CD14-positive monocyte (primary cell): Measurements from ENCODE around the gene GDA. TPM values are rescaled to one million over a fixed set of nuclear protein-coding genes. Genes with fewer than 3 reads are reported as not detected.

ENCODE experiments used
- DNase-seq, 3 donors: peaks; one replicate each; pipeline ENCODE4 v3.0.0-alpha.2; 2011 to 2022
- H2AFZ ChIP-seq: 2 replicates; pipeline ENCODE4 v1.6.0; 2012; ENCODE audit warnings: mild to moderate bottlenecking, low read depth, low read length, inconsistent platforms; ENCODE audit not compliant: insufficient read depth, poor library complexity, severe bottlenecking
- H3K27ac ChIP-seq, 2 donors: 1 replicate in 1 of 2; 2 replicates in 1 of 2; pipeline ENCODE4 v1.5.1; 2012 to 2013; ENCODE audit warnings: low read length in 2 of 2, control low read depth in 1 of 2, inconsistent platforms in 1 of 2, low read depth in 1 of 2, mild to moderate bottlenecking in 1 of 2
- H3K27me3 ChIP-seq, 2 donors: one replicate each; pipeline versions ENCODE4 v1.6.0 to v1.6.1; 2011 to 2013; ENCODE audit warnings: low read length in 2 of 2; ENCODE audit not compliant: control insufficient read depth in 2 of 2, insufficient read depth in 2 of 2
- H3K36me3 ChIP-seq, 2 donors: replicated peaks in 1 of 2; 1 replicate in 1 of 2; 2 replicates in 1 of 2; pipeline versions ENCODE4 v1.5.1 to v1.6.1; 2012 to 2013; ENCODE audit warnings: low read length in 2 of 2, control low read depth in 1 of 2, inconsistent platforms in 1 of 2, mild to moderate bottlenecking in 1 of 2; ENCODE audit not compliant: insufficient read depth in 2 of 2, control insufficient read depth in 1 of 2
- H3K4me1 ChIP-seq, 2 donors: 1 replicate in 1 of 2; 2 replicates in 1 of 2; pipeline versions ENCODE4 v1.5.1 to v1.6.1; 2012 to 2013; ENCODE audit warnings: low read length in 2 of 2, control low read depth in 1 of 2, inconsistent platforms in 1 of 2, mild to moderate bottlenecking in 1 of 2, moderate library complexity in 1 of 2; ENCODE audit not compliant: insufficient read depth in 2 of 2, control insufficient read depth in 1 of 2
- H3K4me2 ChIP-seq: replicated peaks from 2 replicates; pipeline ENCODE3; 2012; ENCODE audit warnings: low read length, moderate library complexity, mild to moderate bottlenecking; ENCODE audit not compliant: poor library complexity, severe bottlenecking; ENCODE audit errors: extremely low read depth
- H3K4me3 ChIP-seq, 3 experiments: fragments of 200-600 bp in 1 of 3; sonication (generic) in 1 of 3; replicated peaks in 1 of 3; 1 replicate in 2 of 3; 2 replicates in 1 of 3; pipeline ENCODE4 v1.5.1; 2011 to 2013; ENCODE audit warnings: low read length in 3 of 3, mild to moderate bottlenecking in 3 of 3, control low read depth in 2 of 3, low read depth in 2 of 3, inconsistent platforms in 1 of 3, moderate library complexity in 1 of 3
- H3K79me2 ChIP-seq: 2 replicates; pipeline ENCODE4 v1.6.0; 2012; ENCODE audit warnings: mild to moderate bottlenecking, control low read depth, inconsistent platforms, low read length, moderate library complexity; ENCODE audit not compliant: insufficient read depth
- H3K9ac ChIP-seq: 2 replicates; pipeline ENCODE4 v1.6.0; 2017; ENCODE audit warnings: low read length, mild to moderate bottlenecking; ENCODE audit not compliant: insufficient read depth, poor library complexity, severe bottlenecking
- H3K9me3 ChIP-seq, 2 donors: replicated peaks in 1 of 2; 1 replicate in 1 of 2; 2 replicates in 1 of 2; pipeline versions ENCODE4 v1.5.1 to v1.6.1; 2012 to 2013; ENCODE audit warnings: low read length in 2 of 2, control low read depth in 1 of 2; ENCODE audit not compliant: control insufficient read depth in 1 of 2, insufficient read depth in 1 of 2
- H4K20me1 ChIP-seq: 2 replicates; pipeline ENCODE4 v1.6.0; 2012; ENCODE audit warnings: mild to moderate bottlenecking, low read length, control low read depth, moderate library complexity; ENCODE audit not compliant: insufficient read depth
- H3K27ac Mint-ChIP-seq, 7 donors: one replicate each; pipeline ENCODE4 v1.8.0; 2020; ENCODE audit warnings: mild to moderate bottlenecking in 7 of 7, mixed read lengths in 7 of 7, moderate library complexity in 6 of 7, inconsistent platforms in 2 of 7
- H3K27me3 Mint-ChIP-seq, 3 donors: one replicate each; pipeline ENCODE4 v1.8.0; 2021 to 2022; ENCODE audit warnings: low read depth in 3 of 3, mild to moderate bottlenecking in 3 of 3, mixed read lengths in 3 of 3, moderate library complexity in 3 of 3, inconsistent platforms in 1 of 3
- H3K36me3 Mint-ChIP-seq, 2 donors: one replicate each; pipeline ENCODE4 v1.8.0; 2020; ENCODE audit warnings: mixed read lengths in 2 of 2, inconsistent platforms in 1 of 2, mild to moderate bottlenecking in 1 of 2
- H3K4me1 Mint-ChIP-seq: one replicate; pipeline ENCODE4 v1.8.0; 2020; ENCODE audit warnings: mild to moderate bottlenecking, mixed read lengths
- H3K4me3 Mint-ChIP-seq, 2 donors: one replicate each; pipeline ENCODE4 v1.8.0; 2020; ENCODE audit warnings: mild to moderate bottlenecking in 2 of 2, mixed read lengths in 2 of 2, moderate library complexity in 1 of 2
- H3K9me3 Mint-ChIP-seq, 7 donors: one replicate each; pipeline ENCODE4 v1.8.0; 2020 to 2022; ENCODE audit warnings: mixed read lengths in 7 of 7, mild to moderate bottlenecking in 6 of 7, moderate library complexity in 6 of 7, inconsistent platforms in 2 of 7
- intact Hi-C, 2 donors: fragments of 100-400 bp; cut with micrococcal nuclease; formaldehyde crosslinking; loops; one replicate each; pipeline versions ENCODE4 v1.15.0 to v1.15.1; 2023
- polyA plus RNA-seq, 3 donors: library from polyadenylated mRNA; depleted of rRNA in 1 of 3; unstranded in 2 of 3; stranded (reverse) in 1 of 3; fragments of 300-500 nt in 2 of 3; fragments of >200 nt in 1 of 3; fragmentation: Illumina TruSeq in 2 of 3; gene quantifications; 1 replicate in 2 of 3; 2 replicates in 1 of 3; pipeline ENCODE4 v1.2.3, GENCODE V29; 2012 to 2021
- TF ChIP-seq, protein P1 (sequence below): fragments of 200-600 bp; IDR thresholded peaks from one replicate; pipeline ENCODE4 v1.8.0; 2022; ENCODE audit warnings: antibody characterized with exemption, mild to moderate bottlenecking

The GDA gene
- polyA plus RNA-seq, 3 donors = not detected

DNA sequence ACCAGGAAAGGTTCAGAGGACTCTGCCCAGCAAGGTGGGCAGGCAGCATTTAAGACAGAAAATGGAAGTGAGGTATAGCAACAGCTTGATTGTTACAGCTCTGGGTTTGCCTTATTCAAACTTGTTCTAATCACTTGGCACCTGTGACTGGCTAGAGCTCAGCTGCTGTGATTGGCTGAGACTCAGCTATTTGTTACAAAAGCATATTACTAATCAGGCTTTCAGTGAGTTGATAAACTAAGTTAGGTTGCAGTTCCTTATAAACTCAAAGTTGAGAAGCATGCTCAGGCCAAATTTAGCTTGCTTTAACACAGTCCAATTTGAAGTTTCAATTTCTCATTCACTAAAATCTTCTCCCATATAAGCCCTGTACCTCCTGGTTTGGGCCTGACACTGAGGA, 56.3 kb downstream of the GDA start:
- no peaks in the 10 kb centered on the region for H3K9me3 ChIP-seq
- Mint-ChIP-seq H3K36me3 (no peaks in the 10 kb centered on the region), H3K27me3 (peaks cover 8 to 11% (median 11%) of the 10 kb centered on the region in 3 donors), H3K27ac (no peak overlapping the region), H3K4me3 (no peak overlapping the region), H3K9me3 (no peaks in the 10 kb centered on the region), H3K4me1 (peaks cover 10% of the 10 kb centered on the region)
- no peak overlapping the region for H2AFZ ChIP-seq
- intact Hi-C loops = no loop called here
- H3K27ac ChIP-seq = no peak overlapping the region
- H3K4me3 ChIP-seq = no peak overlapping the region
- H4K20me1 ChIP-seq = no peaks in the 10 kb centered on the region
- DNase-seq = no peak
- no peaks in the 10 kb centered on the region for H3K79me2 ChIP-seq
- H3K36me3 ChIP-seq = no peaks in the 10 kb centered on the region
- H3K9ac ChIP-seq = no peak overlapping the region
- H3K4me2 ChIP-seq = no peak overlapping the region
- H3K4me1 ChIP-seq = peaks cover 0 to 7% of the 10 kb centered on the region in 2 donors
- peaks cover 4 to 7% of the 10 kb centered on the region in 2 donors for H3K27me3 ChIP-seq
- TF ChIP-seq, protein P1, sequence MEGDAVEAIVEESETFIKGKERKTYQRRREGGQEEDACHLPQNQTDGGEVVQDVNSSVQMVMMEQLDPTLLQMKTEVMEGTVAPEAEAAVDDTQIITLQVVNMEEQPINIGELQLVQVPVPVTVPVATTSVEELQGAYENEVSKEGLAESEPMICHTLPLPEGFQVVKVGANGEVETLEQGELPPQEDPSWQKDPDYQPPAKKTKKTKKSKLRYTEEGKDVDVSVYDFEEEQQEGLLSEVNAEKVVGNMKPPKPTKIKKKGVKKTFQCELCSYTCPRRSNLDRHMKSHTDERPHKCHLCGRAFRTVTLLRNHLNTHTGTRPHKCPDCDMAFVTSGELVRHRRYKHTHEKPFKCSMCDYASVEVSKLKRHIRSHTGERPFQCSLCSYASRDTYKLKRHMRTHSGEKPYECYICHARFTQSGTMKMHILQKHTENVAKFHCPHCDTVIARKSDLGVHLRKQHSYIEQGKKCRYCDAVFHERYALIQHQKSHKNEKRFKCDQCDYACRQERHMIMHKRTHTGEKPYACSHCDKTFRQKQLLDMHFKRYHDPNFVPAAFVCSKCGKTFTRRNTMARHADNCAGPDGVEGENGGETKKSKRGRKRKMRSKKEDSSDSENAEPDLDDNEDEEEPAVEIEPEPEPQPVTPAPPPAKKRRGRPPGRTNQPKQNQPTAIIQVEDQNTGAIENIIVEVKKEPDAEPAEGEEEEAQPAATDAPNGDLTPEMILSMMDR = no peak

DNA sequence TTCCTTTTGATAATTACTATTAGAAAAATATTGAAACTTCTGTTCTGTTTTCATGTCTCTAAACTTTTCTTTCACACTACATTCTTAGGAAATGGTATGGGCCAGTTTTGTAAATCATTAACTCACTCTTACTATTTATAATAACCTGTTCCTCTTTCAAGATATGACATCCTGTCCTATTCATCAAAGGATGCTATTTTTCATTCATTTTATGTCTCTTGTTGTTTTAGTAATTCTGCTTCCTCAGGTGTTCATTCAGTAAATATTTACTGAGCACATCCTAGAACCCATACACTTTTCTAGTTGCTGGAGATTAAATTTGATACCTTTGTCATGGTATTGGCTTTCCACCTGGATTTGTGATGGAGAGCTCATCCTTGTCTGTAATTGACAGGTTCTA, 58.0 kb downstream of the GDA start:
- Histone ChIP-seq H2AFZ (no peak overlapping the region), H3K4me1 (no peaks in the 10 kb centered on the region), H3K27ac (no peak overlapping the region), H3K36me3 (no peaks in the 10 kb centered on the region), H4K20me1 (no peaks in the 10 kb centered on the region), H3K79me2 (no peaks in the 10 kb centered on the region), H3K9me3 (no peaks in the 10 kb centered on the region), H3K4me3 (no peak overlapping the region), H3K9ac (no peak overlapping the region), H3K4me2 (no peak overlapping the region), H3K27me3 (peaks cover 4 to 11% of the 10 kb centered on the region in 2 donors)
- intact Hi-C loops = no loop called here
- TF ChIP-seq, protein P1 = no peak
- Mint-ChIP-seq H3K27ac (no peak overlapping the region), H3K4me1 (peaks cover 5% of the 10 kb centered on the region), H3K36me3 (no peaks in the 10 kb centered on the region), H3K27me3 (peaks cover 5 to 13% (median 11%) of the 10 kb centered on the region in 3 donors), H3K4me3 (no peak overlapping the region), H3K9me3 (no peaks in the 10 kb centered on the region)
- DNase-seq = no peak
